CD14-positive monocyte (primary cell): Measurements from ENCODE around the gene P2RY12. TPM values are rescaled to one million over a fixed set of nuclear protein-coding genes. Genes with fewer than 3 reads are reported as not detected.

Source experiments
- DNase-seq, 3 donors: peaks; one replicate each; pipeline ENCODE4 v3.0.0-alpha.2; 2011 to 2022
- H2AFZ ChIP-seq: 2 replicates; pipeline ENCODE4 v1.6.0; 2012; ENCODE audit warnings: mild to moderate bottlenecking, low read depth, low read length, inconsistent platforms; ENCODE audit not compliant: insufficient read depth, poor library complexity, severe bottlenecking
- H3K27ac ChIP-seq, 2 donors: 1 replicate in 1 of 2; 2 replicates in 1 of 2; pipeline ENCODE4 v1.5.1; 2012 to 2013; ENCODE audit warnings: low read length in 2 of 2, control low read depth in 1 of 2, inconsistent platforms in 1 of 2, low read depth in 1 of 2, mild to moderate bottlenecking in 1 of 2
- H3K27me3 ChIP-seq, 2 donors: one replicate each; pipeline versions ENCODE4 v1.6.0 to v1.6.1; 2011 to 2013; ENCODE audit warnings: low read length in 2 of 2; ENCODE audit not compliant: control insufficient read depth in 2 of 2, insufficient read depth in 2 of 2
- H3K36me3 ChIP-seq, 2 donors: replicated peaks in 1 of 2; 1 replicate in 1 of 2; 2 replicates in 1 of 2; pipeline versions ENCODE4 v1.5.1 to v1.6.1; 2012 to 2013; ENCODE audit warnings: low read length in 2 of 2, control low read depth in 1 of 2, inconsistent platforms in 1 of 2, mild to moderate bottlenecking in 1 of 2; ENCODE audit not compliant: insufficient read depth in 2 of 2, control insufficient read depth in 1 of 2
- H3K4me1 ChIP-seq, 2 donors: 1 replicate in 1 of 2; 2 replicates in 1 of 2; pipeline versions ENCODE4 v1.5.1 to v1.6.1; 2012 to 2013; ENCODE audit warnings: low read length in 2 of 2, control low read depth in 1 of 2, inconsistent platforms in 1 of 2, mild to moderate bottlenecking in 1 of 2, moderate library complexity in 1 of 2; ENCODE audit not compliant: insufficient read depth in 2 of 2, control insufficient read depth in 1 of 2
- H3K4me2 ChIP-seq: replicated peaks from 2 replicates; pipeline ENCODE3; 2012; ENCODE audit warnings: low read length, moderate library complexity, mild to moderate bottlenecking; ENCODE audit not compliant: poor library complexity, severe bottlenecking; ENCODE audit errors: extremely low read depth
- H3K4me3 ChIP-seq, 3 experiments: fragments of 200-600 bp in 1 of 3; sonication (generic) in 1 of 3; replicated peaks in 1 of 3; 1 replicate in 2 of 3; 2 replicates in 1 of 3; pipeline ENCODE4 v1.5.1; 2011 to 2013; ENCODE audit warnings: low read length in 3 of 3, mild to moderate bottlenecking in 3 of 3, control low read depth in 2 of 3, low read depth in 2 of 3, inconsistent platforms in 1 of 3, moderate library complexity in 1 of 3
- H3K79me2 ChIP-seq: 2 replicates; pipeline ENCODE4 v1.6.0; 2012; ENCODE audit warnings: mild to moderate bottlenecking, control low read depth, inconsistent platforms, low read length, moderate library complexity; ENCODE audit not compliant: insufficient read depth
- H3K9ac ChIP-seq: 2 replicates; pipeline ENCODE4 v1.6.0; 2017; ENCODE audit warnings: low read length, mild to moderate bottlenecking; ENCODE audit not compliant: insufficient read depth, poor library complexity, severe bottlenecking
- H3K9me3 ChIP-seq, 2 donors: replicated peaks in 1 of 2; 1 replicate in 1 of 2; 2 replicates in 1 of 2; pipeline versions ENCODE4 v1.5.1 to v1.6.1; 2012 to 2013; ENCODE audit warnings: low read length in 2 of 2, control low read depth in 1 of 2; ENCODE audit not compliant: control insufficient read depth in 1 of 2, insufficient read depth in 1 of 2
- H4K20me1 ChIP-seq: 2 replicates; pipeline ENCODE4 v1.6.0; 2012; ENCODE audit warnings: mild to moderate bottlenecking, low read length, control low read depth, moderate library complexity; ENCODE audit not compliant: insufficient read depth
- H3K27ac Mint-ChIP-seq, 7 donors: one replicate each; pipeline ENCODE4 v1.8.0; 2020; ENCODE audit warnings: mild to moderate bottlenecking in 7 of 7, mixed read lengths in 7 of 7, moderate library complexity in 6 of 7, inconsistent platforms in 2 of 7
- H3K27me3 Mint-ChIP-seq, 3 donors: one replicate each; pipeline ENCODE4 v1.8.0; 2021 to 2022; ENCODE audit warnings: low read depth in 3 of 3, mild to moderate bottlenecking in 3 of 3, mixed read lengths in 3 of 3, moderate library complexity in 3 of 3, inconsistent platforms in 1 of 3
- H3K36me3 Mint-ChIP-seq, 2 donors: one replicate each; pipeline ENCODE4 v1.8.0; 2020; ENCODE audit warnings: mixed read lengths in 2 of 2, inconsistent platforms in 1 of 2, mild to moderate bottlenecking in 1 of 2
- H3K4me1 Mint-ChIP-seq: one replicate; pipeline ENCODE4 v1.8.0; 2020; ENCODE audit warnings: mild to moderate bottlenecking, mixed read lengths
- H3K4me3 Mint-ChIP-seq, 2 donors: one replicate each; pipeline ENCODE4 v1.8.0; 2020; ENCODE audit warnings: mild to moderate bottlenecking in 2 of 2, mixed read lengths in 2 of 2, moderate library complexity in 1 of 2
- H3K9me3 Mint-ChIP-seq, 7 donors: one replicate each; pipeline ENCODE4 v1.8.0; 2020 to 2022; ENCODE audit warnings: mixed read lengths in 7 of 7, mild to moderate bottlenecking in 6 of 7, moderate library complexity in 6 of 7, inconsistent platforms in 2 of 7
- CTCF ChIP-seq: fragments of 200-600 bp; IDR thresholded peaks from one replicate; pipeline ENCODE4 v1.8.0; 2022; ENCODE audit warnings: antibody characterized with exemption, mild to moderate bottlenecking
- WGBS: methylation state at CpG from one replicate; pipeline ENCODE4 v1.1.5; 2013; ENCODE audit warnings: missing lambda C conversion rate; ENCODE audit not compliant: insufficient coverage; 5-methylcytosine and 5-hydroxymethylcytosine counted together
- intact Hi-C, 2 donors: fragments of 100-400 bp; cut with micrococcal nuclease; formaldehyde crosslinking; loops; one replicate each; pipeline versions ENCODE4 v1.15.0 to v1.15.1; 2023
- polyA plus RNA-seq, 3 donors: library from polyadenylated mRNA; depleted of rRNA in 1 of 3; unstranded in 2 of 3; stranded (reverse) in 1 of 3; fragments of 300-500 nt in 2 of 3; fragments of >200 nt in 1 of 3; fragmentation: Illumina TruSeq in 2 of 3; gene quantifications; 1 replicate in 2 of 3; 2 replicates in 1 of 3; pipeline ENCODE4 v1.2.3, GENCODE V29; 2012 to 2021

P2RY12 gene
- polyA plus RNA-seq, 3 donors, result 1.9 to 3.0 (median 2.7) TPM

DNA sequence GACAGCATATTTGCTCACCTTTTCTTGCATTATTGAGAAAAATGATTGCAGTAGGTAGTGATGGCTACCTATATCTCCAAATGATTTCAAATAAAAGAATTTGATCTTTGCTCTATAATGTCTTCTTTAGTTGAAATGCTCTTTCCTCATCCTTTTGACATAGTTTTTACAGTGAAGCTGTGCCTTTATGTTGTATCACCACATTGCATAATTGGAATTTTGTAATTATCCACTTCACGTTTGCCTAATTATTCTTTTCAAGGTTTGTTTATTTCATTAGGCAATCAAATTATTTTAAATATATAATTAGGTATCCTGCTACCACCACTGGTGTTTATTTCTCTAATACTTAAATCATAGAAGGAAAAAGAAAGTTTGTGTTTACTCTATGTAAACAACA is 33.9 kb downstream of the P2RY12 start:
- Histone ChIP-seq H3K4me2 (peak overlapping the region; percentile 76), H3K9ac (no peak overlapping the region), H3K27me3 (no peaks in the 10 kb centered on the region), H3K9me3 (no peaks in the 10 kb centered on the region), H3K79me2 (peaks cover 4% of the 10 kb centered on the region), H3K27ac (peak overlapping the region in 1 of 2 donors; percentile 77), H4K20me1 (no peaks in the 10 kb centered on the region), H3K4me3 (peak overlapping the region in 2 of 3 experiments; percentile 8 to 67), H2AFZ (no peak overlapping the region), H3K36me3 (no peaks in the 10 kb centered on the region), H3K4me1 (peaks cover 71 to 82% of the 10 kb centered on the region in 2 donors)
- no peaks in the 10 kb centered on the region for H3K9me3 Mint-ChIP-seq
- DNase-seq, result peak in 2 of 3 donors; percentile 39 to 62
- TF ChIP-seq CTCF, result no peak
- intact Hi-C loops, result no loop called here
- peaks cover 67% of the 10 kb centered on the region for H3K4me1 Mint-ChIP-seq
- peak overlapping the region; percentile 63 to 96 (median 88) for H3K27ac Mint-ChIP-seq
- no peaks in the 10 kb centered on the region for H3K36me3 Mint-ChIP-seq
- H3K4me3 Mint-ChIP-seq, result no peak overlapping the region
- WGBS, result no CpG with 5 or more reads among the region's 1 CpG
- no peaks in the 10 kb centered on the region for H3K27me3 Mint-ChIP-seq

DNA sequence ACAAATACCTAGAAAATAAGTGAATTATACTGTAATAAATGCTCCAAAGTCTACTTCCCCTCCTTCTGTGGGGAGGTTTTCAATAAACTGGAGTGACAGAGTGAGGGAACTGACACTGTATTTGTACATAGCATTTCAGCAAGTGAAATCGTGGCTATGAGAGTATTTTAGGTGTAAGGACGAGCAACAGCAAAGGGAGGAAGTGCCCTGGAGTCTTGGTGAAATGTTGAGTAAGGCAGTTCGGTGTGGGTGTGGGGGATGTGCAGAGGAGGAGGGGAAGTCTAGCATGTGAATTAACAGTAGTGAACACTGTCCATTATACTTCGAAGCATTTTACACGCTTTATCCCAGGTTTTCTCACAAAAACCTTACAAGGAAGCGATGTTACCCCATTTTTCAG is 37.1 kb downstream of the P2RY12 start:
- Histone ChIP-seq H3K9ac (no peak overlapping the region), H3K79me2 (peaks cover 4% of the 10 kb centered on the region), H3K27ac (peak overlapping the region; percentile 46 to 78), H3K4me3 (peak overlapping the region in 2 of 3 experiments; percentile 12 to 60), H3K27me3 (no peaks in the 10 kb centered on the region), H3K36me3 (no peaks in the 10 kb centered on the region), H3K9me3 (no peaks in the 10 kb centered on the region), H2AFZ (no peak overlapping the region), H3K4me1 (peaks cover 72 to 78% of the 10 kb centered on the region in 2 donors), H4K20me1 (no peaks in the 10 kb centered on the region), H3K4me2 (peak overlapping the region; percentile 79)
- no peaks in the 10 kb centered on the region for H3K9me3 Mint-ChIP-seq
- TF ChIP-seq CTCF, result no peak
- peaks cover 66% of the 10 kb centered on the region for H3K4me1 Mint-ChIP-seq
- H3K4me3 Mint-ChIP-seq, result peak overlapping the region; percentile 8 to 79
- H3K27ac Mint-ChIP-seq, result peak overlapping the region; percentile 90 to 97 (median 94)
- 0% methylated on average over 3 of the region's 6 CpGs for WGBS
- intact Hi-C loops, result loop anchor here in 1 of 2 donors (5.0 kb wide), 1 partner anchor 40 kb away; no protein-coding TSS in a partner anchor
- DNase-seq, result peak; percentile 82 to 88 (median 86)
- H3K36me3 Mint-ChIP-seq, result no peaks in the 10 kb centered on the region
- H3K27me3 Mint-ChIP-seq, result no peaks in the 10 kb centered on the region
